Glomerular endothelial cell (primary cell): Measurements from ENCODE around the gene IQCK. TPM values are rescaled to one million over a fixed set of nuclear protein-coding genes. Genes with fewer than 3 reads are reported as not detected.

Source experiments
- DNase-seq: peaks from one replicate; pipeline ENCODE4 v3.0.0-alpha.2; 2011; ENCODE audit warnings: low read depth, low spot score; ENCODE audit errors: extremely low read depth
- total RNA-seq: library from RNA; depleted of rRNA; stranded (reverse); fragments of >200 nt; gene quantifications from 2 replicates; pipeline ENCODE4 v1.2.3, GENCODE V29; 2015

IQCK gene
- total RNA-seq, 1 donor from 2014 or later: 52.3 TPM

GRCh38 chr16:19899605-19899955 lies 181.5 kb downstream of the IQCK start:
- no peak for DNase-seq

- no peak for DNase-seq
These were observed 183.1 kb downstream of the IQCK start for GRCh38 chr16:19901164-19901563.

- no peak for DNase-seq
These were observed 189.3 kb downstream of the IQCK start for GRCh38 chr16:19907161-19907992.

Other genes starting within 250 kb of the IQCK start
- 48.9 and 54.6 TPM in 2 replicates for gene GDE1, start 196.2 kb upstream of the IQCK start, total RNA-seq
- 5.0 and 11.0 TPM in 2 replicates for gene CCP110, start 194.3 kb upstream of the IQCK start, total RNA-seq
- gene VPS35L, start 162.6 kb upstream of the IQCK start, total RNA-seq: 68.0 and 70.8 TPM in 2 replicates
- 23.2 and 29.0 TPM in 2 replicates for gene KNOP1, start within 50 bp of the IQCK start, total RNA-seq
- 54.4 and 109 TPM in 2 replicates for gene GPRC5B, start 166.6 kb downstream of the IQCK start, total RNA-seq